Tibial nerve (tissue), 4 donors: ENCODE data around the gene HECW1. TPM values are rescaled to one million over a fixed set of nuclear protein-coding genes. Genes with fewer than 3 reads are reported as not detected.

Source experiments
- DNase-seq, 2 donors: peaks; one replicate each; pipeline ENCODE4 v3.0.0-alpha.2; 2019; ENCODE audit warnings: low spot score in 2 of 2
- H3K27ac ChIP-seq, 4 donors: fragments of 200-600 bp; sonication (generic) in 3 of 4; one replicate each; pipeline ENCODE4 v1.5.1; 2017 to 2019; ENCODE audit warnings: mild to moderate bottlenecking in 1 of 4
- H3K27me3 ChIP-seq, 2 donors: fragments of 200-600 bp; sonication (generic) in 1 of 2; one replicate each; pipeline versions ENCODE4 v1.5.1 to v1.6.0; 2017 to 2019
- H3K36me3 ChIP-seq, 3 donors: fragments of 200-600 bp; sonication (generic); one replicate each; pipeline ENCODE4 v1.5.1; 2018 to 2019
- H3K4me1 ChIP-seq, 4 donors: fragments of 200-600 bp; sonication (generic) in 3 of 4; one replicate each; pipeline ENCODE4 v1.5.1; 2017 to 2019
- H3K4me3 ChIP-seq, 4 donors: fragments of 200-600 bp; sonication (generic) in 3 of 4; one replicate each; pipeline ENCODE4 v1.5.1; 2017 to 2019; ENCODE audit warnings: mild to moderate bottlenecking in 1 of 4, moderate library complexity in 1 of 4
- H3K9me3 ChIP-seq, 4 donors: fragments of 200-600 bp; sonication (generic) in 3 of 4; one replicate each; pipeline ENCODE4 v1.5.1; 2017 to 2019
- CTCF ChIP-seq, 5 experiments: fragments of 200-600 bp in 3 of 5; fragments of 450-650 bp in 2 of 5; sonication (generic) in 3 of 5; IDR thresholded peaks; one replicate each; pipeline ENCODE4 v1.5.1; 2016 to 2019; ENCODE audit warnings: antibody characterized with exemption in 5 of 5, mild to moderate bottlenecking in 3 of 5, moderate library complexity in 2 of 5
- EP300 ChIP-seq, 2 donors: sonication (generic); formaldehyde crosslinking; IDR thresholded peaks; one replicate each; pipeline ENCODE4 v1.6.1; 2017; ENCODE audit warnings: antibody characterized with exemption in 2 of 2, mild to moderate bottlenecking in 1 of 2
- POLR2A ChIP-seq, 2 donors: fragments of 450-650 bp; IDR thresholded peaks; one replicate each; pipeline ENCODE4 v1.6.1; 2017; ENCODE audit warnings: antibody characterized with exemption in 2 of 2, mild to moderate bottlenecking in 2 of 2, moderate library complexity in 2 of 2
- WGBS, 2 donors: methylation state at CpG; one replicate each; pipeline ENCODE4 v1.1.5; 2018; 5-methylcytosine and 5-hydroxymethylcytosine counted together
- total RNA-seq, 4 donors: library from RNA; depleted of rRNA; stranded (reverse); fragments of >200 nt; gene quantifications; one replicate each; pipeline ENCODE4 v1.1.0, GENCODE V29; 2016

HECW1 gene
- total RNA-seq, 4 donors from 2014 or later = 3.6 to 10.9 (median 6.5) TPM

GRCh38 chr7:43537765-43538403 lies 425.4 kb downstream of the HECW1 start:
- DNase-seq = no peak
- no peaks in the 10 kb centered on the region for H3K9me3 ChIP-seq
- TF ChIP-seq CTCF (IDR thresholded peaks at IDR 0.05) (no peak), POLR2A (IDR thresholded peaks at IDR 0.05) (no peak), EP300 (IDR thresholded peaks at IDR 0.05) (no peak)
- H3K4me3 ChIP-seq = no peak overlapping the region
- H3K27ac ChIP-seq = no peak overlapping the region
- H3K4me1 ChIP-seq = peaks cover 0 to 41% (median 0%) of the 10 kb centered on the region in 4 donors
- 82 to 91% methylated on average over 9 of the region's 9 CpGs for WGBS, 2 donors
- H3K27me3 ChIP-seq = no peaks in the 10 kb centered on the region
- H3K36me3 ChIP-seq = no peaks in the 10 kb centered on the region

- H3K36me3 ChIP-seq = no peaks in the 10 kb centered on the region
- no peaks in the 10 kb centered on the region for H3K27me3 ChIP-seq
- TF ChIP-seq CTCF (IDR thresholded peaks at IDR 0.05) (no peak), POLR2A (IDR thresholded peaks at IDR 0.05) (no peak), EP300 (IDR thresholded peaks at IDR 0.05) (no peak)
- DNase-seq = no peak
- H3K9me3 ChIP-seq = no peaks in the 10 kb centered on the region
- no peak overlapping the region for H3K27ac ChIP-seq
- no peak overlapping the region for H3K4me3 ChIP-seq
- 66 to 75% methylated on average over 4 of the region's 4 CpGs for WGBS, 2 donors
- peaks cover 0 to 39% (median 0%) of the 10 kb centered on the region in 4 donors for H3K4me1 ChIP-seq
These were observed 425.9 kb downstream of the HECW1 start for GRCh38 chr7:43538404-43538771.

GRCh38 chr7:43540471-43540870 lies 428.0 kb downstream of the HECW1 start:
- no peaks in the 10 kb centered on the region for H3K27me3 ChIP-seq
- peaks cover 0 to 18% (median 0%) of the 10 kb centered on the region in 4 donors for H3K4me1 ChIP-seq
- H3K27ac ChIP-seq = no peak overlapping the region
- H3K9me3 ChIP-seq = no peaks in the 10 kb centered on the region
- TF ChIP-seq CTCF (IDR thresholded peaks at IDR 0.05) = no peak
- no peak for TF ChIP-seq EP300 (IDR thresholded peaks at IDR 0.05)
- no peak for TF ChIP-seq POLR2A (IDR thresholded peaks at IDR 0.05)
- WGBS, 2 donors = 91 to 96% methylated on average over 3 of the region's 3 CpGs
- no peak overlapping the region for H3K4me3 ChIP-seq
- DNase-seq = no peak
- H3K36me3 ChIP-seq = no peaks in the 10 kb centered on the region

- peaks cover 0 to 10% (median 0%) of the 10 kb centered on the region in 4 donors for H3K9me3 ChIP-seq
- H3K4me3 ChIP-seq = no peak overlapping the region
- 77 to 78% methylated on average over 5 of the region's 5 CpGs for WGBS, 2 donors
- TF ChIP-seq POLR2A (IDR thresholded peaks at IDR 0.05) = no peak
- TF ChIP-seq EP300 (IDR thresholded peaks at IDR 0.05) = no peak
- TF ChIP-seq CTCF (IDR thresholded peaks at IDR 0.05) = no peak
- no peak overlapping the region for H3K27ac ChIP-seq
- peaks cover 0 to 3% (median 0%) of the 10 kb centered on the region in 4 donors for H3K4me1 ChIP-seq
- H3K36me3 ChIP-seq = no peaks in the 10 kb centered on the region
- DNase-seq = no peak
- no peaks in the 10 kb centered on the region for H3K27me3 ChIP-seq
These were observed 430.3 kb downstream of the HECW1 start for GRCh38 chr7:43542716-43543115.

- DNase-seq = no peak
- no peaks in the 10 kb centered on the region for H3K27me3 ChIP-seq
- peaks cover 0 to 10% (median 0%) of the 10 kb centered on the region in 4 donors for H3K9me3 ChIP-seq
- no peaks in the 10 kb centered on the region for H3K36me3 ChIP-seq
- H3K4me3 ChIP-seq = no peak overlapping the region
- H3K4me1 ChIP-seq = no peaks in the 10 kb centered on the region
- H3K27ac ChIP-seq = no peak overlapping the region
- TF ChIP-seq CTCF (IDR thresholded peaks at IDR 0.05) (no peak), EP300 (IDR thresholded peaks at IDR 0.05) (no peak), POLR2A (IDR thresholded peaks at IDR 0.05) (no peak)
These were observed 433.8 kb downstream of the HECW1 start for GRCh38 chr7:43546231-43546630.
